IPS-11a (cell line): ENCODE results near the gene LCORL.
"Not testable (repeated sequence)": the region's sequence is repeated elsewhere in the genome, so short reads cannot be mapped to it uniquely, and the experiment has no call there.

Experiments used
- H3K4me3 ChIP-seq: one replicate; pipeline ENCODE4 v1.5.1; 2013; ENCODE audit warnings: low read depth, low read length, control low read depth

Gene LCORL

DNA sequence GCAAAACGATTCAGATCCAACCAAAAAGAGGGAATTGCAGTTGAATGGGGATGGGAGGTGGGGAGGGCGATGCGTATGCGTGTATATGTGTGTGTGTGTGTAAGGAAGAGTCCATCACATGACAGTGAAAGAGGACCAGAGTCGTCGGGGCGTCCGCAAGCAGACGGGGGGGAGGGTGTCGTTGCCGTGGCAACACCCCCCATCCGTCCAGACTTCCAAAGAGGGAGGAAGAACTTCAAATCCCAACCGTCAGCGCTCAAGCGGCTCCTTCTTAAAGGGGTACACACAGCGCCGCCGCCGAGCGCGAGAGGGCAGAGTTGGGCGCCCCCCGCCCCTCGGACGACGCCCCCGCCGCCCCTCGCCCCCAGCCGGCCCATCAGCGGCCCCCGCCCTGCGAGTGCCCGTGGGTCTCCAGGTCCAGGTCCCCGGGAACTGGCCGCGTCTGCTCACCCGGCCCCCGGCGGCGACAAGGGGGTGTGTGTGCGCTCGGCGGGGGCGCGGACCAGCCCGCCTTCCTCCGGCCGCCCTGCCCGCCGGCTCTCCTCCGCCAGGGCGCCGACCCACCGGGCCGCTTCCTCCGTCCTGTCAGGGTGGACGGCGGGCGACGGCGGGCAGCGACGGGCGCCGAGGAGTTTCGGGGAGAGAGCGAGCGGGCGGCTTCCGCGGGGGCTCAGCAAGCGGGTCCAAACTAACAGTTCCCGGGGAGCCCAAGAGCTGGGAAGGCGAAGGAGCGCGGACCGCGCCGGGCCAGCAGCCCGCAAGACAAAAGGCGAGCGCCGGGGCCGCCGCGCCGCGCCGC, 685 bp downstream of the LCORL start:
- H3K4me3 ChIP-seq: peak overlapping the region; percentile 74

GRCh38 chr4:18020145-18020670, 1.3 kb downstream of the LCORL start:
- peak overlapping the region; percentile 74 for H3K4me3 ChIP-seq

- no peak overlapping the region for H3K4me3 ChIP-seq
Observed at GRCh38 chr4:18014269-18014668, 7.3 kb downstream of the LCORL start.

GRCh38 chr4:18012807-18013462, 8.6 kb downstream of the LCORL start:
- H3K4me3 ChIP-seq: no peak overlapping the region

- H3K4me3 ChIP-seq: no peak overlapping the region
Observed at GRCh38 chr4:18012134-18012806, 9.3 kb downstream of the LCORL start.

- H3K4me3 ChIP-seq: no peak overlapping the region
Observed at GRCh38 chr4:18007625-18008024, 13.9 kb downstream of the LCORL start.

DNA sequence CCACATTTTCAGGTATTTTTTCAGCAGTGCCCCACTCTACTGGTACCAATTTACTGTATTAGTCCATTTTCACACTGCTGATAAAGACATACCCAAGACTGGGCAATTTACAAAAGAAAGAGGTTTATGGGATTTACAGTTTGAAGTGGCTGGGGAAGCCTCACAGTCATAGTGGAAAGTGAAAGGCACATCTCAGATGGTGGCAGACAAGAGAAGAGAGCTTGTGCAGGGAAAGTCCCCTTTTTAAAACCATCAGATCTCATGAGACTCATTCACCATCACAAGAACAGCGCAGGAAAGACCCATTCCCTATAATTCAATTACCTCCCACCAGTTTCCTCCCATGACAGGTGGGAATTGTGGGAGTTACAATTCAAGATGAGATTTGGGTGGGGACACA, 15.1 kb downstream of the LCORL start:
- not testable (repeated sequence) for H3K4me3 ChIP-seq

DNA sequence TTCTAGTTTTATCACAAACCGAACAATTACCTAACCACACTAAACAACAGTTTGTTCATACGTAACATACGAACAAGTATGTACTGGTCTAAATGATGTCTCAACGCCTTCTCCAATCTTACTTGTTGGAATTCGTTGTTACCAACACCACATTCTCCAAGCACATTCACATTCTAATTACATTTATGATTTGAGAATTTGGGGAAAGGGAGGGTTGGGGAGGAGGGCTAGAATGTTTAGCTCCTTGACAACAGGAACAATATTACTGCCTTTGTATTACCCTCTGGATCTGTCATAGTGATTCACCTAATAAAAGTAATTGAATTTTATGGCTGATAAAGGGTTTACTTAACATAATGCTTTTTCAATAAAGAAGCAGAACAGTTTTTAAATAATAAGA, 24.4 kb downstream of the LCORL start:
- no peak overlapping the region for H3K4me3 ChIP-seq

- H3K4me3 ChIP-seq: no peak overlapping the region
Observed at GRCh38 chr4:17995165-17995564, 26.4 kb downstream of the LCORL start.

DNA sequence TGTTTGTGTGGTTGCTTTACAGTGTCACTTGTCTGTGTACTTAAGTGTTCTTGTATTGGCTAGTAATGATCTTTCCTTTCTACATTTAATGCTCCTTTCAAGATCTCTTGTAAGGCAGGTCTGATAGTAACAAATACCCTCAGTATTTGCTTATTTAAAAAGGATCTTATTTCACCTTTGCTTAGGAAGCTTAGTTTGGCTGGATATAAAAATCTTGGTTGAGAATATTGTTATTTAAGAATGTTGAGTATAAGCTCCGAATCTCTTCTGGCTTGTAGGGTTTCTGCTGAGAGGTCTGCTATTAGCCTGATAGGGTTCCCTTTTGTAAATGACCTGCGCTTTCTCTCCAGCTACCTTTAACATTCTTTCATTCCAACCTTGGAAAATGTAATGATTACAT, 35.7 kb downstream of the LCORL start:
- H3K4me3 ChIP-seq: no peak overlapping the region

DNA sequence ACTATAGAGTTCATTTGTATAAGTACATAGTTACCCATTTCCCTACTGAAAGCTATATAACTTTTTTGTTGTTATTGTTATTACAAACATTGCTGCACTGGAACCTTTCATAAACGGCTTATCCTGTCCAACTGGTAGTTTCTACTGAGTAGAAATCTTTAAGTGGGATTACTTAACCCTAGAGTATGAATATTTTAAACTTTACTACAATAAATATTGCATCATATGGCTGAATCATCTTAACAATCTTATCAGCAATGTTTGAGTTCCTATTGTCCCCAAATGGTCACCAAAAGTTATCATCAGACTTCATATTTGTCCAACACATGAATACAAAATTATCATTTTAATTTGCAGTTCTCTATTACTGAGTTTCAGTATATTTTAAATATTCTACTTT, 40.5 kb downstream of the LCORL start:
- H3K4me3 ChIP-seq: no peak overlapping the region

DNA sequence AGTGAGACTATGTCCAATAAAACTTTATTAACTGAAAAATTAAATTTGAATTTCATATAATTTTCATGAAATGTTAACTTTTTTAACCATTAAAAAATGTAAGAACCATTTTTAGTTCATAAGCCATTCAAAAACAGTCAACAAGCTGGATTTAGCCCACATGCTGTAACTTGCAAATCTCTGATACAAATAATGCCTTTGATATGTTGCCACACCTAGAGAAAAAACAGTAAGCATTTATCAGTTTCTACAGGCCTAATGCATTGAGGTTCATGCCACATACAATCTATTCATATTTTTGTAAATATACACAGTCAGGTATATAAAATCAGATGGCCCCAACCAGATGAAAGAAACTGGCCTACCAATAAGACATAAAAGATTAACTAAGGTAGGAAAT, 52.8 kb downstream of the LCORL start:
- H3K4me3 ChIP-seq: no peak overlapping the region

DNA sequence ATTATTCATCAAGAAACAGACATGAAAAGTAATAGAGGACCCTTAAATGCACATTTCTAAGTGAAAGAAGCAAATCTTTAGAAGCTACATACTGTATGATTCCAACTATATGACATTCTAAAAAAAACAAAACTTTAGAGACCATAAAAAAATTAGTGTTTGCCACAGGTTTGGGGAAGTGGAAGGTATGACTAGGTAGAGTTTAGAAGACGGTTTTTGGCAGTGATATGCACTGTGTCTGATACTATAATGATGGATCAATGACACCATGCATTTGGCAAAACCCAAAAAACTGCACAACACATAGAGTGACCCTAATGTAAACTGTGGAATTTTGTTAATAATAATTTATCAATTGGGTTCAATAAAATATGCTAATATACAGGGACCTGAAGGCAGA, 54.5 kb downstream of the LCORL start:
- no peak overlapping the region for H3K4me3 ChIP-seq

GRCh38 chr4:17966312-17966711, 55.2 kb downstream of the LCORL start:
- no peak overlapping the region for H3K4me3 ChIP-seq

DNA sequence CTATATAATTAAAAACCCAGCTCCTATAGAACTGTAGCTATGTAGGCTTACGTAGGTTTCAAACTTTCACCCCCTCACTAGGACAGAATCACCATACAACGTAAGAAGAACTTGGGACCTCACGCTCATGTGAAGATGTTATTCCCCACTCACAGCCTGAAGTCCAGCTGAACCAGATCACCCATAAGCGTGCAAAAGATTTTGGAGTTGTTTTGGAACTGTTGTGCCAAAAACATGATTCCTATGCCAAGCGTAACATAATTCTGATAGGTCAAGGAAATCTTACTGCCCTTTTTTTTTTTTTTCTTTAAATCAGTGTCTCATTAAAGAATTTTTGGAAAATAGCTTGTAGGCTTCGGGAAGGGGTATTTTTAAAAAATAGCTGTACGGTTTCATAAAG, 57.0 kb downstream of the LCORL start:
- H3K4me3 ChIP-seq: no peak overlapping the region

DNA sequence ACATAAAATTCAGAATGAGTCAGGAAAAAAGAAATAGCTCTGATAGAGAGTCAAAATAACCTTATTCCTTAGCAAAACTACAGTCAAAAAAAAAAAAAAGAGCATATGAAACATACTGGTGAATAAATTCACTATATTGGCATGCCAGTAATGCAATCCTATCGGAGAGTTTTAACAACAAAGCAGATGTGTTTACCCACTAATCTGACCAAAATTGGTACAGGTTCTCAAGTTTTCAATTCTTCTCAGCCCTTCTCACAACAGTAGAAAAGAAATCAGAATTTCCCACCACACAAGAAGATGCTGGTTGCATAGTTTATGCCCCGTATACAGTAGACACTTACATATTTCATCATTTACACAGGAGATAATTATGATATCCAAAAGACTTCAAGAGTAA, 59.4 kb downstream of the LCORL start:
- no peak overlapping the region for H3K4me3 ChIP-seq

GRCh38 chr4:17961249-17961648, 60.3 kb downstream of the LCORL start:
- H3K4me3 ChIP-seq: no peak overlapping the region

- no peak overlapping the region for H3K4me3 ChIP-seq
Observed at GRCh38 chr4:17958181-17958580, 63.4 kb downstream of the LCORL start.

DNA sequence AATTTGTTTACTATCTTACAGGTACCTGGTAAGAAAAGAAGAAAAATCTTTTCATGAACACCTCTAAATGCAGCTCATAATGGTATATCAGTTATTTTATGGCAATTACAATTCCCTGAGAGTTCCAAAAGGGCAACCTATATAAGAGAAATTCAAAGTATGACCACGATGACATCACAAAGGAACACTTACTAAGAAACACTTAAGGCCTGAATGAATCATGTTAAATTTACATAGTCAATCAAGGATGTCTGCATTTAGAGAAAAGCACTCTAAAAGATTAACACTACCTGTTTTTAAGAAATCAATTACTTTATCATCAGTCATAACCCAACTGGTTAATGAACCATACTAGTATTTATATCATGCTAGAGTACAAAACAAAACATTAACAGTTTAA, 63.9 kb downstream of the LCORL start:
- H3K4me3 ChIP-seq: no peak overlapping the region

- no peak overlapping the region for H3K4me3 ChIP-seq
Observed at GRCh38 chr4:17956245-17956644, 65.3 kb downstream of the LCORL start.

GRCh38 chr4:17945303-17945702, 76.3 kb downstream of the LCORL start:
- H3K4me3 ChIP-seq: no peak overlapping the region

GRCh38 chr4:17941731-17942130, 79.8 kb downstream of the LCORL start:
- no peak overlapping the region for H3K4me3 ChIP-seq
